CD8-positive, alpha-beta memory T cell (primary cell): Measurements from ENCODE around the gene MB. TPM values are rescaled to one million over a fixed set of nuclear protein-coding genes. Genes with fewer than 3 reads are reported as not detected.

Source experiments
- CTCF ChIA-PET: fragments of 350-600 bp; sonication (Branson Sonifier 250); formaldehyde crosslinking; loops from one replicate; lab custom pipeline; 2021; ENCODE audit warnings: antibody characterized with exemption; lab: Charles Lee
- POLR2A ChIA-PET: fragments of 350-600 bp; sonication (Branson Sonifier 250); formaldehyde crosslinking; loops from one replicate; lab custom pipeline; 2021; ENCODE audit warnings: antibody characterized with exemption; lab: Charles Lee
- DNase-seq, 5 donors: peaks; one replicate each; pipeline versions ENCODE4 v3.0.0 to v3.0.0-alpha.2; 2020 to 2022; ENCODE audit warnings: mixed read lengths in 1 of 5
- H3K27ac ChIP-seq: one replicate; pipeline ENCODE4 v1.7.0; 2013; ENCODE audit warnings: low read depth, mild to moderate bottlenecking, low read length, moderate library complexity
- H3K27me3 ChIP-seq: 2 replicates; pipeline ENCODE4 v1.7.0; 2013; ENCODE audit warnings: low read length, mild to moderate bottlenecking; ENCODE audit not compliant: insufficient read depth, poor library complexity, severe bottlenecking
- H3K36me3 ChIP-seq: 2 replicates; pipeline ENCODE4 v1.7.0; 2013; ENCODE audit warnings: mild to moderate bottlenecking, low read length, moderate library complexity; ENCODE audit not compliant: insufficient read depth
- H3K4me1 ChIP-seq: 2 replicates; pipeline ENCODE4 v1.7.0; 2013; ENCODE audit warnings: mild to moderate bottlenecking, low read length, moderate library complexity; ENCODE audit not compliant: insufficient read depth
- H3K4me3 ChIP-seq: 2 replicates; pipeline ENCODE4 v1.7.0; 2013; ENCODE audit warnings: mild to moderate bottlenecking, low read length
- H3K9me3 ChIP-seq: 2 replicates; pipeline ENCODE4 v1.7.0; 2013; ENCODE audit warnings: mild to moderate bottlenecking, low read length
- H3K27ac Mint-ChIP-seq, 8 donors: one replicate each; pipeline ENCODE4 v1.8.0; 2020 to 2021; ENCODE audit warnings: mixed read lengths in 8 of 8, mild to moderate bottlenecking in 6 of 8, inconsistent platforms in 3 of 8, moderate library complexity in 3 of 8
- H3K27me3 Mint-ChIP-seq, 2 donors: one replicate each; pipeline ENCODE4 v1.8.0; 2020 to 2021; ENCODE audit warnings: mixed read lengths in 2 of 2, mild to moderate bottlenecking in 1 of 2, moderate library complexity in 1 of 2
- H3K36me3 Mint-ChIP-seq, 3 donors: one replicate each; pipeline ENCODE4 v1.8.0; 2020 to 2021; ENCODE audit warnings: mixed read lengths in 3 of 3, inconsistent platforms in 1 of 3, mild to moderate bottlenecking in 1 of 3
- H3K4me1 Mint-ChIP-seq, 3 donors: one replicate each; pipeline ENCODE4 v1.8.0; 2020 to 2021; ENCODE audit warnings: mixed read lengths in 3 of 3, inconsistent platforms in 1 of 3, mild to moderate bottlenecking in 1 of 3
- H3K4me3 Mint-ChIP-seq, 7 donors: one replicate each; pipeline ENCODE4 v1.8.0; 2020 to 2021; ENCODE audit warnings: mixed read lengths in 7 of 7, mild to moderate bottlenecking in 6 of 7, moderate library complexity in 4 of 7, inconsistent platforms in 2 of 7
- H3K9me3 Mint-ChIP-seq, 5 donors: one replicate each; pipeline ENCODE4 v1.8.0; 2020 to 2022; ENCODE audit warnings: mixed read lengths in 5 of 5, mild to moderate bottlenecking in 3 of 5, moderate library complexity in 2 of 5, inconsistent platforms in 1 of 5
- polyA plus RNA-seq: library from polyadenylated mRNA; unstranded; fragments of 300-500 nt; fragmentation: Illumina TruSeq; gene quantifications from one replicate; pipeline ENCODE4 v1.2.3, GENCODE V29; 2021
- total RNA-seq, 2 experiments: library from RNA; stranded (reverse); gene quantifications; one replicate each; pipeline ENCODE4 v1.2.3, GENCODE V29; 2021

The MB gene
- total and polyA plus RNA-seq, 3 experiments from 2014 or later: 2.5 to 2.7 TPM; not detected in 1

- Mint-ChIP-seq H3K27me3 (peaks cover 8 to 21% of the 10 kb centered on the region in 2 donors), H3K9me3 (no peaks in the 10 kb centered on the region), H3K4me3 (no peak overlapping the region), H3K27ac (peak overlapping the region in 1 of 8 donors; percentile 32), H3K36me3 (no peaks in the 10 kb centered on the region), H3K4me1 (no peaks in the 10 kb centered on the region)
- ChIA-PET CTCF (interaction anchor here (2.2 kb wide), 1 partner anchor 8 kb away, joined by 6 read pairs; no protein-coding TSS in a partner anchor), POLR2A (no interaction called here)
- Histone ChIP-seq H3K4me1 (no peaks in the 10 kb centered on the region), H3K27ac (no peak overlapping the region), H3K9me3 (no peaks in the 10 kb centered on the region), H3K36me3 (no peaks in the 10 kb centered on the region), H3K4me3 (no peak overlapping the region), H3K27me3 (no peaks in the 10 kb centered on the region)
- DNase-seq: no peak
These were observed 26.4 kb downstream of the MB start for GRCh38 chr22:35590634-35591295.

GRCh38 chr22:35589756-35590093 is 27.4 kb downstream of the MB start:
- ChIA-PET POLR2A (no interaction called here), CTCF (no interaction called here)
- Mint-ChIP-seq H3K36me3 (no peaks in the 10 kb centered on the region), H3K27me3 (peaks cover 8 to 14% of the 10 kb centered on the region in 2 donors), H3K4me3 (no peak overlapping the region), H3K27ac (peak overlapping the region in 1 of 8 donors; percentile 34), H3K4me1 (no peaks in the 10 kb centered on the region), H3K9me3 (no peaks in the 10 kb centered on the region)
- H3K4me1 ChIP-seq: no peaks in the 10 kb centered on the region
- DNase-seq: no peak
- H3K9me3 ChIP-seq: no peaks in the 10 kb centered on the region
- no peak overlapping the region for H3K4me3 ChIP-seq
- H3K36me3 ChIP-seq: no peaks in the 10 kb centered on the region
- no peaks in the 10 kb centered on the region for H3K27me3 ChIP-seq
- no peak overlapping the region for H3K27ac ChIP-seq

GRCh38 chr22:35589071-35589755 is 27.9 kb downstream of the MB start:
- no peaks in the 10 kb centered on the region for H3K27me3 ChIP-seq
- POLR2A ChIA-PET: no interaction called here
- peaks cover 8 to 14% of the 10 kb centered on the region in 2 donors for H3K27me3 Mint-ChIP-seq
- no peak overlapping the region for H3K27ac Mint-ChIP-seq
- no peak overlapping the region for H3K4me3 Mint-ChIP-seq
- no peaks in the 10 kb centered on the region for H3K36me3 ChIP-seq
- CTCF ChIA-PET: no interaction called here
- no peak overlapping the region for H3K4me3 ChIP-seq
- H3K4me1 Mint-ChIP-seq: no peaks in the 10 kb centered on the region
- no peaks in the 10 kb centered on the region for H3K4me1 ChIP-seq
- H3K9me3 ChIP-seq: no peaks in the 10 kb centered on the region
- no peak for DNase-seq
- H3K9me3 Mint-ChIP-seq: no peaks in the 10 kb centered on the region
- H3K27ac ChIP-seq: no peak overlapping the region
- no peaks in the 10 kb centered on the region for H3K36me3 Mint-ChIP-seq

GRCh38 chr22:35587896-35588295 is 29.2 kb downstream of the MB start:
- no peaks in the 10 kb centered on the region for H3K4me1 Mint-ChIP-seq
- CTCF ChIA-PET: interaction anchor here (1.0 kb wide), 1 partner anchor 11 kb away, joined by 3 read pairs; no protein-coding TSS in a partner anchor

GRCh38 chr22:35587447-35587870 is 29.7 kb downstream of the MB start:
- Mint-ChIP-seq H3K27ac (peak overlapping the region in 1 of 8 donors; percentile 47), H3K36me3 (no peaks in the 10 kb centered on the region), H3K27me3 (peaks cover 8 to 9% of the 10 kb centered on the region in 2 donors), H3K9me3 (no peaks in the 10 kb centered on the region), H3K4me3 (no peak overlapping the region), H3K4me1 (no peaks in the 10 kb centered on the region)
- no peak for DNase-seq
- Histone ChIP-seq H3K27me3 (no peaks in the 10 kb centered on the region), H3K4me1 (no peaks in the 10 kb centered on the region), H3K36me3 (no peaks in the 10 kb centered on the region), H3K9me3 (no peaks in the 10 kb centered on the region), H3K4me3 (no peak overlapping the region), H3K27ac (no peak overlapping the region)
- ChIA-PET POLR2A (no interaction called here), CTCF (interaction anchor here (1.0 kb wide), 1 partner anchor 11 kb away, joined by 3 read pairs; no protein-coding TSS in a partner anchor)

More at GRCh38 chr22:35587896-35588295, 29.2 kb downstream of the MB start:
- no peak overlapping the region for H3K27ac ChIP-seq
- Mint-ChIP-seq H3K9me3 (no peaks in the 10 kb centered on the region), H3K4me3 (no peak overlapping the region), H3K27me3 (peaks cover 11 to 14% of the 10 kb centered on the region in 2 donors), H3K36me3 (no peaks in the 10 kb centered on the region), H3K27ac (peak overlapping the region in 1 of 8 donors; percentile 47)
- POLR2A ChIA-PET: no interaction called here
- no peaks in the 10 kb centered on the region for H3K27me3 ChIP-seq
- H3K36me3 ChIP-seq: no peaks in the 10 kb centered on the region
- H3K4me3 ChIP-seq: no peak overlapping the region
- no peaks in the 10 kb centered on the region for H3K9me3 ChIP-seq
- H3K4me1 ChIP-seq: no peaks in the 10 kb centered on the region
- no peak for DNase-seq

GRCh38 chr22:35586771-35587170 is 30.4 kb downstream of the MB start:
- H3K27me3 ChIP-seq: no peaks in the 10 kb centered on the region
- ChIA-PET POLR2A (no interaction called here), CTCF (interaction anchor here (1.0 kb wide), 1 partner anchor 10 kb away, joined by 3 read pairs; no protein-coding TSS in a partner anchor)
- Mint-ChIP-seq H3K4me3 (no peak overlapping the region), H3K27ac (no peak overlapping the region), H3K4me1 (no peaks in the 10 kb centered on the region), H3K27me3 (peaks cover 5 to 8% of the 10 kb centered on the region in 2 donors), H3K36me3 (no peaks in the 10 kb centered on the region), H3K9me3 (no peaks in the 10 kb centered on the region)
- H3K4me1 ChIP-seq: no peaks in the 10 kb centered on the region
- DNase-seq: no peak
- no peak overlapping the region for H3K27ac ChIP-seq
- H3K36me3 ChIP-seq: no peaks in the 10 kb centered on the region
- no peaks in the 10 kb centered on the region for H3K9me3 ChIP-seq
- no peak overlapping the region for H3K4me3 ChIP-seq

GRCh38 chr22:35582861-35583670 is 34.1 kb downstream of the MB start:
- no peaks in the 10 kb centered on the region for H3K9me3 Mint-ChIP-seq
- H3K4me3 Mint-ChIP-seq: no peak overlapping the region
- ChIA-PET CTCF (interaction anchor here (0.8 to 4.4 kb wide), 17 partner anchors 8 to 253 kb away, joined by 3 to 37 read pairs (median 4); no protein-coding TSS in a partner anchor), POLR2A (no interaction called here)
- Histone ChIP-seq H3K4me1 (no peaks in the 10 kb centered on the region), H3K36me3 (no peaks in the 10 kb centered on the region), H3K27me3 (no peaks in the 10 kb centered on the region), H3K9me3 (no peaks in the 10 kb centered on the region), H3K4me3 (no peak overlapping the region), H3K27ac (no peak overlapping the region)
- no peak overlapping the region for H3K27ac Mint-ChIP-seq
- H3K27me3 Mint-ChIP-seq: peaks cover 0 to 8% of the 10 kb centered on the region in 2 donors
- DNase-seq: peak; percentile 36 to 63 (median 41)
- H3K36me3 Mint-ChIP-seq: no peaks in the 10 kb centered on the region
- H3K4me1 Mint-ChIP-seq: no peaks in the 10 kb centered on the region
